Lower leg skin (tissue), 4 donors: ENCODE data around the gene CLTA. TPM values are rescaled to one million over a fixed set of nuclear protein-coding genes. Genes with fewer than 3 reads are reported as not detected.
A peak's percentile ranks its signal among the peaks of the same experiment; 100 is the strongest.

Experiments
- DNase-seq, 2 donors: peaks; one replicate each; pipeline ENCODE4 v3.0.0-alpha.2; 2019; ENCODE audit warnings: low spot score in 2 of 2
- H3K4me3 ChIP-seq: fragments of 200-600 bp; sonication (generic); 2 replicates; pipeline ENCODE4 v1.5.1; 2017; ENCODE audit warnings: mild to moderate bottlenecking, low read depth; ENCODE audit not compliant: poor library complexity, severe bottlenecking
- POLR2A ChIP-seq, 2 donors: fragments of 450-650 bp; IDR thresholded peaks; one replicate each; pipeline ENCODE4 v1.6.1; 2016 to 2017; ENCODE audit warnings: antibody characterized with exemption in 2 of 2, mild to moderate bottlenecking in 1 of 2, moderate library complexity in 1 of 2
- WGBS, 2 donors: methylation state at CpG; one replicate each; pipeline ENCODE4 v1.1.5; 2018; 5-methylcytosine and 5-hydroxymethylcytosine counted together
- intact Hi-C: fragments of 100-400 bp; cut with DNase I; formaldehyde crosslinking; loops from one replicate; pipeline ENCODE4 v1.15.0; 2023; ENCODE audit warnings: low total_unique reads
- total RNA-seq, 4 donors: library from RNA; depleted of rRNA; stranded (reverse); fragments of >200 nt; gene quantifications; one replicate each; pipeline ENCODE4 v1.1.0, GENCODE V29; 2016
- TF ChIP-seq, protein P1 (sequence below), 3 donors: fragments of 450-650 bp; IDR thresholded peaks; one replicate each; pipeline ENCODE4 v1.5.1; 2016; ENCODE audit warnings: antibody characterized with exemption in 3 of 3, mild to moderate bottlenecking in 3 of 3, moderate library complexity in 2 of 3

CLTA gene
- total RNA-seq, 4 donors from 2014 or later: 162 to 240 (median 213) TPM

- no peak for DNase-seq
- intact Hi-C loops: loop anchor here (10.0 kb wide), 1 partner anchor 73 kb away; no protein-coding TSS in a partner anchor
- no peak for TF ChIP-seq POLR2A (IDR thresholded peaks at IDR 0.05)
- TF ChIP-seq, protein P1, sequence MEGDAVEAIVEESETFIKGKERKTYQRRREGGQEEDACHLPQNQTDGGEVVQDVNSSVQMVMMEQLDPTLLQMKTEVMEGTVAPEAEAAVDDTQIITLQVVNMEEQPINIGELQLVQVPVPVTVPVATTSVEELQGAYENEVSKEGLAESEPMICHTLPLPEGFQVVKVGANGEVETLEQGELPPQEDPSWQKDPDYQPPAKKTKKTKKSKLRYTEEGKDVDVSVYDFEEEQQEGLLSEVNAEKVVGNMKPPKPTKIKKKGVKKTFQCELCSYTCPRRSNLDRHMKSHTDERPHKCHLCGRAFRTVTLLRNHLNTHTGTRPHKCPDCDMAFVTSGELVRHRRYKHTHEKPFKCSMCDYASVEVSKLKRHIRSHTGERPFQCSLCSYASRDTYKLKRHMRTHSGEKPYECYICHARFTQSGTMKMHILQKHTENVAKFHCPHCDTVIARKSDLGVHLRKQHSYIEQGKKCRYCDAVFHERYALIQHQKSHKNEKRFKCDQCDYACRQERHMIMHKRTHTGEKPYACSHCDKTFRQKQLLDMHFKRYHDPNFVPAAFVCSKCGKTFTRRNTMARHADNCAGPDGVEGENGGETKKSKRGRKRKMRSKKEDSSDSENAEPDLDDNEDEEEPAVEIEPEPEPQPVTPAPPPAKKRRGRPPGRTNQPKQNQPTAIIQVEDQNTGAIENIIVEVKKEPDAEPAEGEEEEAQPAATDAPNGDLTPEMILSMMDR (IDR thresholded peaks at IDR 0.05): no peak
- H3K4me3 ChIP-seq: no peak overlapping the region
- WGBS, 2 donors: 83 to 96% methylated on average over 1 of the region's 1 CpG
These were observed 60.7 kb downstream of the CLTA start for GRCh38 chr9:36251428-36251827.

GRCh38 chr9:36258208-36258995, 67.7 kb downstream of the CLTA start, which contains the start of gene GNE:
TSS of gene GNE (minus strand) at chr9:36258448. CDS start at chr9:36249355, 9,093 bp downstream.
- intact Hi-C loops: loop anchor here (10.0 kb wide), 1 partner anchor 66 kb away; no protein-coding TSS in a partner anchor
- 2 to 3% methylated on average over 40 to 59 of the region's 73 CpGs for WGBS, 2 donors
- TF ChIP-seq, protein P1 (IDR thresholded peaks at IDR 0.05): no peak
- TF ChIP-seq POLR2A (IDR thresholded peaks at IDR 0.05): peak in 1 of 2 donors; percentile 76

GRCh38 chr9:36258996-36259533, 68.3 kb downstream of the CLTA start:
- TF ChIP-seq POLR2A (IDR thresholded peaks at IDR 0.05): no peak
- TF ChIP-seq, protein P1 (IDR thresholded peaks at IDR 0.05): no peak
- peak in 1 of 2 donors; percentile 25 for DNase-seq
- peak overlapping the region; percentile 88 for H3K4me3 ChIP-seq
- 40 to 48% methylated on average over 7 of the region's 7 CpGs for WGBS, 2 donors
- intact Hi-C loops: loop anchor here (10.0 kb wide), 1 partner anchor 66 kb away; no protein-coding TSS in a partner anchor

More at GRCh38 chr9:36258208-36258995, 67.7 kb downstream of the CLTA start, which contains the start of gene GNE:
- H3K4me3 ChIP-seq: peak within 1 kb of the TSS; percentile 88
- DNase-seq: peak; percentile 96 to 100

Other genes starting within 250 kb of the CLTA start
- gene OR2S2, start 232.8 kb upstream of the CLTA start, total RNA-seq: not detected
- gene RECK, start 154.0 kb upstream of the CLTA start, total RNA-seq: 1 to 10 TPM; 2.1 to 9.7 (median 3.7) TPM
- gene GLIPR2, start 54.2 kb upstream of the CLTA start, total RNA-seq: 10 to 100 TPM in 1 of 4 donors, 1 to 10 TPM in 3; 5.2 to 10.1 (median 6.5) TPM
- not detected for gene CCIN, start 21.5 kb upstream of the CLTA start, total RNA-seq
- 10 to 100 TPM in 3 of 4 donors, 1 to 10 TPM in 1; 5.1 to 16.8 (median 13.7) TPM for gene GNE, start 67.5 kb downstream of the CLTA start, total RNA-seq
- 10 to 100 TPM; 17.3 to 27.0 (median 23.4) TPM for gene RNF38, start 209.3 kb downstream of the CLTA start, total RNA-seq